ENCODE measurements around the gene CUX1.

- TF ChIP-seq CTCF (IDR thresholded peaks at IDR 0.05), result no peak
- no peak for TF ChIP-seq POLR2A (IDR thresholded peaks at IDR 0.05)
Measured at GRCh38 chr7:102193806-102194205, 376.4 kb downstream of the CUX1 start.

Measured in breast epithelium (tissue), 3 donors.